Activated CD8-positive, alpha-beta memory T cell treated with anti-CD3 and anti-CD28 coated beads, Interleukin-2, amount 50 U/mL, for 4 hours (primary cell): ENCODE data around the gene ARAP3.

Experiments used
- DNase-seq: peaks from one replicate; pipeline ENCODE4 v3.0.0-alpha.2; 2020

The ARAP3 gene

DNA sequence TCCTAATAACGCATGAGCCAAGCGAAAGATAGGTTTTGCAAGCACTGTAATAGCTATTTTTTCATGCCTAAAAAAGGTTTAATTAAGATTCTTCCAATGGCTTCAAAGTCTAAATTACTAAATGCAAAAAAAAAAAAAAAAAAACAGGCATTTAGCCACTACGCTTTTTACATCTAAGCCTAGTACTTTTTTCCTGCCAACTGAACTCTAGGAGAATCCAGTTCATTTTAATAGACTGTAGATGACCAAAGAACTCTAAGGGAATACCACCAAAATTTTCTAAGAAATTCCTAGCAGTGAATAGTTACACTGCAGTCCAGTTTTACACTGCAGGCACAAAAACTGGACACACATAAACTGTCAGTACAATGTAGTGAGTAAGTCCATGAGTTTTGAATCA lies 73.0 kb downstream of the ARAP3 start:
- no peak for DNase-seq

GRCh38 chr5:141608557-141608956 lies 73.5 kb downstream of the ARAP3 start:
- no peak for DNase-seq

GRCh38 chr5:141608046-141608445 lies 74.0 kb downstream of the ARAP3 start:
- DNase-seq: no peak

DNA sequence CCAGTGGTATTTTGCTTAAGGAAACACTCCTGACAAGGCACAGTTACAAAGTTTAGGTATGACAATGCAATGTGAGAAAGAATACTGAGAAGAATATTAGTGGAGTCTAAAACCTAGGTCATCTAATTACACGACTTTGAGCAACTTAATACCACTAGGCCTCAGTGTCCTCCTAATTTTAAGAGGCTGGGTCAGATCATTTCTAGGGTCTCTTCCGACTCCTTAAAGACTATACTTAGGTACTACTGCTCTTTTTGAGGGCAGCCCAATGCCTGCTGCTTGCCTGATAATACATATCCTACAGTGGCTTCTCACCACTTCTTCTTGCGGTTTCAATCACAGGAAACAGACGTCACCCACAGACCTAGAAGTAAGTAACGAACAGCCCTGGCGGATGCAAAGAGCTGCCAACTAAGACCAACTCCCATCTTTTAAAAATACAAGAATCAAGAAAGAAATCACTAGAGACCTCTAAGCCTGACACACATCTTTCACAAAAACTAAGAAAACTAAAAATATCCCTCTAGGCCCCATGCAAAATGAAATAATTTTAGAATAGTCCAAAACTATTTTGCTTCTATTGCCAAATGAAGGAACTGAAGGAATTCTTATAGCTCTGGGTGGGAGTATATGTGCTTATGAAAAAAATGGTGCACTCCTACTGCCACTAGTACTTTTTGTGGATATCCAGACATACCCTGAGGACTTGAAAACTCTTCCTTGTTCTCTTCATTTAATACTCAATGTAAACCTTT lies 76.3 kb downstream of the ARAP3 start:
- peak; percentile 62 for DNase-seq

DNA sequence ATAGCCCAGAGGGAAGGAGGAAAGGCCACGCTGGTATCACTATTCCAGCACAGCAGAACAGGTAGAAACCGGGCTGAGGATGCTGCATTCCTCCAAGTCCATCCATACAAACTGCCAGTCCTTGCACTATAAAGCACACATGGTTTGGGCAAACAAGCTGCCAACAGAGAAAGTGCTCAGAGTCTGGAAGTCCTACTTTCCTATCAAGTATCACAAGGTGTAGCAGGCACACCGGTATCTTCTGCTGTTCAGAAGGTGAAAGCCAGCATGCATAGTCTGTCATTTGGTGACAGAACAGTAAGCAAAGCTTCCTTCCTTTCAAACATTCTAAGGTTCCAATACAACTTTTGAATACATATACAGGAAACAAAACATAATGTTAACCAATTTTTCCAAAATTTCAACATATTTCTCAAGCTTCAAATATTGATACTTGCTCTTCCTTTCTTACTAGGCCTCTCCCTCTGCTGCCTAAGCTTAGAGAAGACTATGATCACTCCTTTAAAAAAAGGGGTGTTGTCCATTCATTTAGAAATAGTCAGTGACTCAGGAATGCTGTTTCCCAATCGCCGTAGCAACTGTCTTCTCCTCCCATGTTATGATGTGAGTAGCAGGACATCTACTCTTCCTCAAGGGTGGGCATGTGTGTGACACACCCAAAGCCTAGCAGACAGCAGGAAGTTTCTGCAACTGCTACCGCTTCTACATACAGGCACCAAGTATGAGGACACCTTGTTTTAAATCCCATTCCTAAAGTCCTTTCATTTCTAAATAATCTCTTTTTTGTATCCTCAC lies 77.9 kb downstream of the ARAP3 start:
- DNase-seq: no peak
